Measurements from ENCODE around the gene GFY. TPM values are rescaled to one million over a fixed set of nuclear protein-coding genes. Genes with fewer than 3 reads are reported as not detected.

Gene GFY
- total RNA-seq, 1 donor from 2014 or later, result not detected

DNA sequence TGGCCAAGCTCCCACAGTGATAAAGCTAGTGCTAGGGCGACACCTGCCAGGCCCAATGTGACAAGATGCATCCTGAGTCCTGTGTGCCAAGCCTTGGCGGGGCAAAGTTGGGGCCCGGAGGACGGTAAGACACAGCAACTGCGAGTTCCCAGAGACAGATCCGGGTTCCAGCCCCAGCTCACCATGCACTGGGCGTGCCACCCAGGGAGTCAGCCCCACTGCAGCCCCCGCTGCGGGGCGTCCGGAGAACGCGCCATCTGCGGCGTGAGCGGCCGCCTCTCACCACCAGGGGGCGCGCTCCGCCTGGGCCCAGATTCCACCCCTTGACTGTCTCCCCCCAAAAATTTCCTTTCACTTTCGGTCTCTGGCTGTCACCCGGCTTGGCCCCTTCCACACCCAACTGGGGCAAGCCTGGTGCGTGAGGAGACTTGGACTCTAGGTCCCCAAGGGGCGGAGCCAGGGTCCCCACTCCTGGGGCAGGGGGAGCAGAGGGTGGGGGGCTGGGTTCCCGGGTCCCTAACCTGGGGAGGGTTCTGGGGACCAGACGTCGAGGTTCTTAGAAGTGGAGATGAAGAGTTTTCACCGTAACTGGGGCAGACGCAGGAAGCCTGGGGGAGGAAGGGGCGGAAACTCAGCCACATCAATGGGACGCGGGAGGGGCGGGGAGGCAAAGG lies 48.8 kb downstream of the GFY start, which contains the start of gene FLT3LG:
Gene FLT3LG, plus strand, starts transcription at position 348 of the 674 bp plus-strand sequence. CDS start 425 bp downstream, outside the sequence.
- DNase-seq, result peak; percentile 80

DNA sequence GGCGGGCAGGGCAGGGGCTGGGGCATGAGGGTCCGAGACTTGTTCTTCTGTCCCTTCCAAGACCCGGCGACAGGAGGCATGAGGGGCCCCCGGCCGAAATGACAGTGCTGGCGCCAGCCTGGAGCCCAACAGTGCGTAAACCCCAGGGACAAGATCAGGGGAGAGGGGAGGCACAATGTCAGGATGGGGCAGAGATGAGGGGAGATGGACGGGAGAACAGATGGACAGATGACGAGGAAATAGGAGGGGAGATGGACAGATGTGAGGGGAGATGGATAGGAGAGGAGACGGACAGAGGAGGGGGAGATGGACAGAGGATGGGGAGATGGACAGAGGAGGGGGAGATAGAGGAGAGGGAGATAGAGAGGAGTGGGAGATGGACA lies 49.3 kb downstream of the GFY start:
- no peak for DNase-seq

GRCh38 chr19:49475191-49475917 lies 50.2 kb downstream of the GFY start:
- no peak for DNase-seq

DNA sequence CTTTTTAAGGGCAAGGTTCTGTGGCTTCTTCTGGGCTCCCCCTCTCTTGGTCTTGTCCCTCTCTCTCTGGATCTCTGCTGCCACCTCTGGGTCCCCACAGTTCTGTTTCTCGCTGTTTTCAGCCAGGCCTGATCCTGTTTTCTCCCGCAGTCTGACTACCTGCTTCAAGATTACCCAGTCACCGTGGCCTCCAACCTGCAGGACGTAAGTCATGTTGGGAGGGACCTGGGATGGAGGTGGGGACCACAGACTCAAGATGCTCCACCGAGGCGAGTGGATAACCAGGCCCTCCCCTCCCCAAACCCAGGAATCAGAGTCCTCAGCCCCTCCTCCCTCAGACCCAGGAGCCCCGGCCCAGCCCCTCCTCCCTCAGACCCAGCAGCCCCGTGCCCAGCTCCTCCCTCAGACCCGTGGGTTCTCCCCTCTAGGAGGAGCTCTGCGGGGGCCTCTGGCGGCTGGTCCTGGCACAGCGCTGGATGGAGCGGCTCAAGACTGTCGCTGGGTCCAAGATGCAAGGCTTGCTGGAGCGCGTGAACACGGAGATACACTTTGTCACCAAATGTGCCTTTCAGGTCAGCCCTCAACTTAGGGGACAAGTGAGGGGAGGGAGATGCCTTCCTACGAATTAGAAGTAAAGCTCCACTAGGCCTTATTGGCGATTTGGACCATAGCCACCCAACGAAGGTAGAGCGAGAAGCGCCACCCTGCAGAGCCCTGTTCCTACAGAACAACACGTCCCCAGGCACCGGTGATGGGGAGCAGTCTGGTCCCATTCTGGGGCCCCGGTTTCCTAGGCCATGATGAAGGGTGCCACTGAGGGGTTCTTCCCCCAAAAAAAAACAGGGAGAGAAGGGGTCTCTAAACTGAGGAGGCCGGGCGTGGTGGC lies 51.0 kb downstream of the GFY start:
- DNase-seq, result peak; percentile 68

Other genes with a start within 250 kb of the GFY start
- 0.28 and 1.0 TPM in 2 replicates for gene SLC6A16, start 100.2 kb upstream of the GFY start, total RNA-seq
- not detected in 2 replicates for gene CD37, start 90.0 kb upstream of the GFY start, total RNA-seq
- 74.7 and 101 TPM in 2 replicates for gene TEAD2, start 63.0 kb upstream of the GFY start, total RNA-seq
- gene DKKL1, start 61.5 kb upstream of the GFY start, total RNA-seq, result 0.33 TPM in 1 of 2 replicates, not detected in the other
- not detected in 2 replicates for gene KASH5, start 37.1 kb upstream of the GFY start, total RNA-seq
- not detected in 2 replicates for gene PTH2, start 1.9 kb upstream of the GFY start, total RNA-seq
- gene SLC17A7, start 16.1 kb downstream of the GFY start, total RNA-seq, result 0.17 and 0.42 TPM in 2 replicates
- gene PIH1D1, start 26.4 kb downstream of the GFY start, total RNA-seq, result 143 and 169 TPM in 2 replicates
- gene ALDH16A1, start 27.8 kb downstream of the GFY start, total RNA-seq, result 55.3 and 82.5 TPM in 2 replicates
- 1.2 and 1.6 TPM in 2 replicates for gene FLT3LG, start 48.8 kb downstream of the GFY start, total RNA-seq
- 2,583 and 3,504 TPM in 2 replicates for gene RPL13A, start 62.2 kb downstream of the GFY start, total RNA-seq
- 2,205 and 5,498 TPM in 2 replicates for gene RPS11, start 71.0 kb downstream of the GFY start, total RNA-seq
- gene FCGRT, start 87.3 kb downstream of the GFY start, total RNA-seq, result 77.9 and 241 TPM in 2 replicates
- gene RCN3, start 102.6 kb downstream of the GFY start, total RNA-seq, result 6.7 and 24.8 TPM in 2 replicates
- 90.4 and 98.7 TPM in 2 replicates for gene NOSIP, start 155.2 kb downstream of the GFY start, total RNA-seq
- gene PRRG2, start 155.9 kb downstream of the GFY start, total RNA-seq, result 6.1 and 7.5 TPM in 2 replicates
- 2.4 and 4.8 TPM in 2 replicates for gene PRR12, start 165.8 kb downstream of the GFY start, total RNA-seq
- 24.3 and 28.6 TPM in 2 replicates for gene RRAS, start 214.8 kb downstream of the GFY start, total RNA-seq
- gene SCAF1, start 216.8 kb downstream of the GFY start, total RNA-seq, result 11.9 and 26.5 TPM in 2 replicates
- 47.3 and 79.9 TPM in 2 replicates for gene IRF3, start 240.5 kb downstream of the GFY start, total RNA-seq
- 3.1 and 9.2 TPM in 2 replicates for gene BCL2L12, start 240.5 kb downstream of the GFY start, total RNA-seq

All from dermis blood vessel endothelial cell (primary cell).